Endothelial cell of umbilical vein (primary cell): ENCODE measurements around the gene GALNT14. TPM values are rescaled to one million over a fixed set of nuclear protein-coding genes. Genes with fewer than 3 reads are reported as not detected.

Experiments
- BruUV-seq: library from RNA; stranded (reverse); fragments of 400-500 nt; replicated peaks from 2 replicates; lab custom pipeline; 2021; lab: Mats Ljungman, UMichigan
- CTCF ChIA-PET: fragments of 300-600, 350-600 bp; sonication (Branson Sonifier 250); formaldehyde crosslinking; loops from one replicate; lab custom pipeline; 2021; ENCODE audit warnings: antibody characterized with exemption, inconsistent platforms; lab: Charles Lee
- POLR2A ChIA-PET: fragments of 300-600, 350-600 bp; sonication (Branson Sonifier 250); formaldehyde crosslinking; loops from one replicate; lab custom pipeline; 2021; ENCODE audit warnings: antibody characterized with exemption, inconsistent platforms; lab: Charles Lee
- DNase-seq: peaks from one replicate; pipeline ENCODE4 v3.0.0-alpha.2; 2011; ENCODE audit warnings: low read depth, low spot score
- FAIRE-seq: peaks from 2 replicates; lab custom pipeline; 2011; peaks lifted over from hg19 to GRCh38; lab: Jason Lieb, UNC
- H2AFZ ChIP-seq: 2 replicates; pipeline ENCODE4 v1.6.0; 2012; ENCODE audit warnings: low read depth, low read length, control low read depth, inconsistent platforms
- H3K27ac ChIP-seq: 2 replicates; pipeline ENCODE4 v1.5.1; 2011; ENCODE audit warnings: low read depth, mild to moderate bottlenecking, control low read depth, low read length, moderate library complexity; ENCODE audit not compliant: insufficient read depth
- H3K27me3 ChIP-seq, 2 experiments: 2 replicates each; pipeline versions ENCODE4 v1.6.0 to v1.6.1; 2011; ENCODE audit warnings: low read length in 2 of 2, mixed read lengths in 1 of 2; ENCODE audit not compliant: control insufficient read depth in 2 of 2, insufficient read depth in 2 of 2
- H3K36me3 ChIP-seq, 2 experiments: 2 replicates in 1 of 2; 3 replicates in 1 of 2; pipeline ENCODE4 v1.5.1; 2011; ENCODE audit warnings: low read length in 2 of 2, mild to moderate bottlenecking in 1 of 2, moderate library complexity in 1 of 2; ENCODE audit not compliant: control insufficient read depth in 2 of 2, insufficient read depth in 2 of 2; ENCODE audit errors: extremely low read depth in 1 of 2
- H3K4me1 ChIP-seq: 3 replicates; pipeline ENCODE4 v1.5.1; 2011; ENCODE audit warnings: mild to moderate bottlenecking, low read length; ENCODE audit not compliant: control insufficient read depth, insufficient read depth; ENCODE audit errors: extremely low read depth
- H3K4me2 ChIP-seq: 2 replicates; pipeline ENCODE4 v1.6.1; 2011; ENCODE audit warnings: low read length, control low read depth, mixed read lengths; ENCODE audit not compliant: insufficient read depth
- H3K4me3 ChIP-seq, 3 experiments: fragments of 200-600 bp in 1 of 3; sonication (generic), shearing (Covaris generic) in 1 of 3; replicated peaks in 1 of 3; 2 replicates each; pipeline ENCODE4 v1.5.1; 2011 to 2016; ENCODE audit warnings: control low read depth in 3 of 3, low read length in 3 of 3, mild to moderate bottlenecking in 2 of 3, inconsistent platforms in 1 of 3, low read depth in 1 of 3, moderate library complexity in 1 of 3; ENCODE audit not compliant: insufficient read depth in 1 of 3
- H3K79me2 ChIP-seq: 2 replicates; pipeline ENCODE4 v1.6.0; 2012; ENCODE audit warnings: low read length, inconsistent platforms; ENCODE audit not compliant: control insufficient read depth, insufficient read depth
- H3K9ac ChIP-seq: replicated peaks from 2 replicates; pipeline ENCODE3; 2011; ENCODE audit warnings: low read length, control low read depth; ENCODE audit not compliant: insufficient read depth; ENCODE audit errors: extremely low read depth
- H3K9me1 ChIP-seq: replicated peaks from 3 replicates; pipeline ENCODE4 v1.6.0; 2011; ENCODE audit warnings: mild to moderate bottlenecking, low read length; ENCODE audit not compliant: control insufficient read depth, insufficient read depth; ENCODE audit errors: extremely low read depth
- H3K9me3 ChIP-seq: replicated peaks from 2 replicates; pipeline ENCODE4 v1.5.1; 2012; ENCODE audit warnings: low read length, inconsistent platforms; ENCODE audit not compliant: control insufficient read depth, insufficient read depth
- H4K20me1 ChIP-seq: replicated peaks from 2 replicates; pipeline ENCODE3; 2011; ENCODE audit warnings: mild to moderate bottlenecking, low read length; ENCODE audit not compliant: control insufficient read depth, insufficient read depth; ENCODE audit errors: extremely low read depth
- FOS ChIP-seq: IDR thresholded peaks from 2 replicates; pipeline ENCODE4 v1.6.1; 2011; ENCODE audit warnings: mild to moderate bottlenecking, low read length, moderate library complexity, borderline replicate concordance; ENCODE audit not compliant: insufficient read depth
- GATA2 ChIP-seq: IDR thresholded peaks from 2 replicates; pipeline ENCODE4 v1.7.0; 2011; ENCODE audit warnings: low read depth, mild to moderate bottlenecking, moderate library complexity, mixed read lengths, low read length; ENCODE audit not compliant: insufficient read length, insufficient read depth
- JUN ChIP-seq: IDR thresholded peaks from 2 replicates; pipeline ENCODE4 v1.6.1; 2011; ENCODE audit warnings: borderline replicate concordance, low read depth; ENCODE audit not compliant: insufficient read length, insufficient read depth
- MYC ChIP-seq: IDR thresholded peaks from one replicate; pipeline ENCODE4 v1.6.1; 2011; ENCODE audit warnings: mild to moderate bottlenecking, low read depth, low read length
- POLR2A ChIP-seq: IDR thresholded peaks from 2 replicates; pipeline ENCODE4 v1.6.1; 2012; ENCODE audit warnings: low read depth, mild to moderate bottlenecking, control low read depth, low read length
- POLR2AphosphoS5 ChIP-seq: IDR thresholded peaks from 2 replicates; pipeline ENCODE4 v1.6.1; 2012; ENCODE audit warnings: low read depth, mild to moderate bottlenecking, control low read depth, low read length, moderate library complexity; ENCODE audit not compliant: insufficient read depth
- dilution Hi-C: fragments of 300-500 bp; cut with MboI; formaldehyde crosslinking; loops from one replicate; pipeline ENCODE4 v1.15.0; 2019; ENCODE audit warnings: low sequenced_read_pairs; ENCODE audit not compliant: extremely low pct_ligation_motif_present
- intact Hi-C: fragments of 100-400 bp; cut with micrococcal nuclease; formaldehyde crosslinking; loops from one replicate; pipeline ENCODE4 v1.10.0; 2022
- polyA plus RNA-seq, 4 experiments: library from polyadenylated mRNA; depleted of rRNA in 3 of 4; stranded (reverse) in 3 of 4; unstranded in 1 of 4; fragments of >200 nt; gene quantifications; 2 replicates each; pipeline versions ENCODE4 v1.2.1 to v1.2.3, GENCODE V29; 2011 to 2012; ENCODE audit warnings: missing spikeins in 1 of 4
- total RNA-seq: library from RNA; stranded (reverse); gene quantifications from 2 replicates; pipeline ENCODE4 v1.2.3, GENCODE V29; 2021
- TF ChIP-seq, protein P1 (sequence below), 2 donors: IDR thresholded peaks; 1 replicate in 1 of 2; 2 replicates in 1 of 2; pipeline ENCODE4 v1.5.1; 2011; ENCODE audit warnings: low read length in 2 of 2, mild to moderate bottlenecking in 2 of 2, moderate library complexity in 2 of 2, control low read depth in 1 of 2, inconsistent platforms in 1 of 2, low read depth in 1 of 2; ENCODE audit not compliant: insufficient read depth in 1 of 2; ENCODE audit errors: extremely low read depth in 1 of 2
- TF ChIP-seq, protein P2 (sequence below): IDR thresholded peaks from 2 replicates; pipeline ENCODE4 v1.6.1; 2011; ENCODE audit not compliant: insufficient read depth, insufficient read length

Gene GALNT14
- total and polyA plus RNA-seq, 2 donors (not counting 3 experiments of a cell fraction or from before 2014, with no cell fraction given): 0.04 to 0.40 TPM

DNA sequence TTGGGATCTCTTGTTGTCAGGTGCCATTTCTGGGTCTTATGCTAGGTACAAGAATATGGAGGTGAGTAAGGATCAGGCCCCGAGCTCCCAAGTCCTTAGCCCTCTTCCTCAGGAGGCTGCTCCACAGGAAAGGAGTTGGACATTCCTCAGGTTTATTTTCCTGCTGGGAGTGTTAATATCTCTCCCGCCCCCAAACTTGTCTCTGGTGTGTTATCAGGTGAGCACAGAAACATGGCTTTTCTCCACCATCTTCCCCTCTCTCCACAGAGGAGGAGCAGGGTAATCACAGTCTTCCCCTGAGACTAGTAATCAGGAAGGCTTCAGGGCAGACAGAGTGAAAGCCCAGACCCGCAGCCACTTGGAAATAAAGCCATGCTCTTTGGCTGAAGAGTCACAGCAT, 257.7 kb downstream of the GALNT14 start:
- no peak overlapping the region for H3K27ac ChIP-seq
- POLR2A ChIA-PET: no interaction called here
- H4K20me1 ChIP-seq: no peaks in the 10 kb centered on the region
- no peaks in the 10 kb centered on the region for H3K9me3 ChIP-seq
- DNase-seq: no peak
- no TSS peak for BruUV-seq
- H3K9me1 ChIP-seq: no peaks in the 10 kb centered on the region
- FAIRE-seq: no peak
- H3K4me2 ChIP-seq: no peak overlapping the region
- no peak overlapping the region for H3K4me3 ChIP-seq
- intact Hi-C loops: no loop called here
- H2AFZ ChIP-seq: no peak overlapping the region
- no peaks in the 10 kb centered on the region for H3K4me1 ChIP-seq
- TF ChIP-seq GATA2 (no peak), POLR2AphosphoS5 (no peak), MYC (no peak), POLR2A (no peak), JUN (no peak), FOS (no peak)
- TF ChIP-seq, protein P1, sequence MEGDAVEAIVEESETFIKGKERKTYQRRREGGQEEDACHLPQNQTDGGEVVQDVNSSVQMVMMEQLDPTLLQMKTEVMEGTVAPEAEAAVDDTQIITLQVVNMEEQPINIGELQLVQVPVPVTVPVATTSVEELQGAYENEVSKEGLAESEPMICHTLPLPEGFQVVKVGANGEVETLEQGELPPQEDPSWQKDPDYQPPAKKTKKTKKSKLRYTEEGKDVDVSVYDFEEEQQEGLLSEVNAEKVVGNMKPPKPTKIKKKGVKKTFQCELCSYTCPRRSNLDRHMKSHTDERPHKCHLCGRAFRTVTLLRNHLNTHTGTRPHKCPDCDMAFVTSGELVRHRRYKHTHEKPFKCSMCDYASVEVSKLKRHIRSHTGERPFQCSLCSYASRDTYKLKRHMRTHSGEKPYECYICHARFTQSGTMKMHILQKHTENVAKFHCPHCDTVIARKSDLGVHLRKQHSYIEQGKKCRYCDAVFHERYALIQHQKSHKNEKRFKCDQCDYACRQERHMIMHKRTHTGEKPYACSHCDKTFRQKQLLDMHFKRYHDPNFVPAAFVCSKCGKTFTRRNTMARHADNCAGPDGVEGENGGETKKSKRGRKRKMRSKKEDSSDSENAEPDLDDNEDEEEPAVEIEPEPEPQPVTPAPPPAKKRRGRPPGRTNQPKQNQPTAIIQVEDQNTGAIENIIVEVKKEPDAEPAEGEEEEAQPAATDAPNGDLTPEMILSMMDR (IDR thresholded peaks at IDR 0.05; ENCODE audit: extremely low read depth in 1 of 2, insufficient read depth in 1 of 2, low read depth in 1 of 2, low read length in 2 of 2): no peak
- TF ChIP-seq, protein P2, sequence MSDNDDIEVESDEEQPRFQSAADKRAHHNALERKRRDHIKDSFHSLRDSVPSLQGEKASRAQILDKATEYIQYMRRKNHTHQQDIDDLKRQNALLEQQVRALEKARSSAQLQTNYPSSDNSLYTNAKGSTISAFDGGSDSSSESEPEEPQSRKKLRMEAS: no peak
- H3K36me3 ChIP-seq: no peaks in the 10 kb centered on the region
- no peaks in the 10 kb centered on the region for H3K79me2 ChIP-seq
- no peaks in the 10 kb centered on the region for H3K27me3 ChIP-seq
- dilution Hi-C loops: no loop called here
- H3K9ac ChIP-seq: no peak overlapping the region
- CTCF ChIA-PET: no interaction called here
